ENCODE data around the gene PTH1R. TPM values are rescaled to one million over a fixed set of nuclear protein-coding genes. Genes with fewer than 3 reads are reported as not detected.

Gene PTH1R
- total RNA-seq, 2 donors from 2014 or later, result 1.4 to 1.7 TPM

DNA sequence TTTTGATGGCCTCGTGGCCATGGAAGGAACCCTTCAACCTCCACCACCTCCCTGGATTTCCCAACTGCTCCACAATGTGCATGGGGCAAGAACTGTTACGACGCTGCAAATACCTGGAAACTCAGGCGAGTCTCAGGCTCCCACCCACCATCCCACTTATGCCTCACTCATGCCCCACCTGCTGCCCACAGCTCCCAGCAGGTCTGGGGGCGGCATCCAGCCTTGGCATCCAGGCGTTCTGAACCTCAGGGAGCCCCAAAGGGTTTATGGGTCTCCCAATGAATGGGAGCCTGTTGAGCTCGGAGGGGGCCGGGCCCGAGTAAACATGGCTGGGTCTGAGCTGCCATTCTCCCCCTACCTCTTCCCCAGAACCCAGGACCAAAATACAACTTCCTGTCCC is 2.0 kb upstream of the PTH1R start:
- ATAC-seq (no peak), DNase-seq (no peak)
- intact Hi-C loops (cut with DNase I, micrococcal nuclease), result no loop called here

GRCh38 chr3:46876313-46877300 is 914 bp upstream of the PTH1R start:
- intact Hi-C loops (cut with DNase I, micrococcal nuclease), result no loop called here
- ATAC-seq (no peak), DNase-seq (no peak)

GRCh38 chr3:46878781-46879436 is 1.4 kb downstream of the PTH1R start:
- intact Hi-C loops (cut with DNase I, micrococcal nuclease), result no loop called here
- ATAC-seq (peak; percentile 40), DNase-seq (no peak)

- ATAC-seq, result no peak
- no peak for DNase-seq
- intact Hi-C loops (cut with DNase I, micrococcal nuclease), result no loop called here
Observed at GRCh38 chr3:46880884-46881595, 3.5 kb downstream of the PTH1R start.

DNA sequence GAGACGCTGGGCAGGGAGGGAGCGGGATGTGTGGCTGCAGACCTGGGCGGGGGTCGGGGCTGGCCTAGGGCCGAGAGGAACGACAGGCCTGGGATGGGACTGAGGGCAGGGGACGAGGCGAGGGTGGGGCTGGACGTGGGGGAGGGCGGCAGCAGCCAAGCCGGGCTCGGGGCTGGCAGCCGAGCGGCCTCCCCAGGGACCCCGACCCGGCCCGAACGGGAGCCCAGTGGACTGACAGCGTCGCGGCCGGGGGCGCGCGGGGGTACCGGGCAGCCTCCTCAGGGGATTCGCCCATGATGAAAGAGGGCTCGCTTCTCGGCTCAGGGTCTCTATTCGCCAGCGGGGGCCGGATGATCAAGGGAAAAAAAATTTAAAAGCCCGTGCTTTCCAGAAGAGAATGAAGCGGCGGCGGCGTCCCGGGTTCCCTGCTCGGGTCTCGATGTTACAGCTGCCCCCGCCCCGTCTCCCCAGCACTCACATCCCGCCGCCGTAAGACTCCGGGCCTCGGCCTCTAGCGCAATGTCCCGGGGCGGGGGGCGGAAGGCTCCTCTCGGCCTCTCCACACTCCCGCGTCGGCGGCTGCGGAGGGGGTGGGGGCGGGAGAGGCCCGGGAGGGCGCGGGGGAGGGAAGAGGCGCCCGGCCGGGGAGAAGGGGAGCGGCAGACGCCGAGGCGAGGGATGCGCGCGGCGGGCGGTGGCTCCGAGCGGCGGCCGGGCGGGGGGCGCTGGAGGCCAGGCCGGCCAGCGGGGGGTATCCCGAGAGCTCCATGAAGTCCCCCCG is 4.3 kb downstream of the PTH1R start:
- ATAC-seq (no peak), DNase-seq (no peak)
- intact Hi-C loops (cut with DNase I, micrococcal nuclease), result no loop called here

GRCh38 chr3:46882377-46883053 is 5.0 kb downstream of the PTH1R start:
- intact Hi-C loops (cut with DNase I, micrococcal nuclease), result no loop called here
- peak; percentile 40 for ATAC-seq
- no peak for DNase-seq

- ATAC-seq, result peak; percentile 67
- no peak for DNase-seq
- intact Hi-C loops (cut with DNase I, micrococcal nuclease), result no loop called here
Observed at GRCh38 chr3:46883054-46883829, 5.7 kb downstream of the PTH1R start.

GRCh38 chr3:46883830-46884185 is 6.3 kb downstream of the PTH1R start:
- intact Hi-C loops (cut with DNase I, micrococcal nuclease), result no loop called here
- no peak for DNase-seq
- no peak for ATAC-seq

GRCh38 chr3:46884427-46884826 is 6.9 kb downstream of the PTH1R start:
- ATAC-seq (no peak), DNase-seq (no peak)
- intact Hi-C loops (cut with DNase I, micrococcal nuclease), result no loop called here

GRCh38 chr3:46884929-46885328 is 7.4 kb downstream of the PTH1R start:
- no peak for ATAC-seq
- intact Hi-C loops (cut with DNase I, micrococcal nuclease), result no loop called here
- no peak for DNase-seq

DNA sequence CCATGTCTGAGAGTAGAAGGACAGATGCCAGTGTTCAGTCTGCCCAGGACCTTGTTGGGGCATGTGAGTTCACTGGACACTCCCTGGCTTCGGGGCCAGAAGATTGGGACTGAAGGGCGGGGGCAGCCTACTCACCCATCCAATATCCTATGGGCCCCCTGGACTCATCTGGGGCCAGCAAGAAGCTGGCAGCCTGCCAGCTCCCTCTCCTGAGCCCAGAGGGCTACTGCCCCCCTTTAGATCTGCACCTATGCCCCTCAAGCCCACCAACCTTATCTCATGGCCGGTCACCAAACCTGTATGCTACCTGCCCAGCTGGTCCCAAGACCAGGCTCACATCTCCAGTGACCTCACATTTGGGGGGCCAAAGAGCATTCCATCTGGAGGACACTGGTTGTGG is 8.1 kb downstream of the PTH1R start:
- DNase-seq (no peak), ATAC-seq (no peak)
- intact Hi-C loops (cut with DNase I, micrococcal nuclease), result no loop called here

GRCh38 chr3:46887980-46888494 is 10.5 kb downstream of the PTH1R start:
- DNase-seq (no peak), ATAC-seq (no peak)
- intact Hi-C loops (cut with DNase I, micrococcal nuclease), result no loop called here

- intact Hi-C loops (cut with DNase I, micrococcal nuclease), result no loop called here
- DNase-seq (no peak), ATAC-seq (no peak)
Observed at GRCh38 chr3:46888705-46889104, 11.2 kb downstream of the PTH1R start.

DNA sequence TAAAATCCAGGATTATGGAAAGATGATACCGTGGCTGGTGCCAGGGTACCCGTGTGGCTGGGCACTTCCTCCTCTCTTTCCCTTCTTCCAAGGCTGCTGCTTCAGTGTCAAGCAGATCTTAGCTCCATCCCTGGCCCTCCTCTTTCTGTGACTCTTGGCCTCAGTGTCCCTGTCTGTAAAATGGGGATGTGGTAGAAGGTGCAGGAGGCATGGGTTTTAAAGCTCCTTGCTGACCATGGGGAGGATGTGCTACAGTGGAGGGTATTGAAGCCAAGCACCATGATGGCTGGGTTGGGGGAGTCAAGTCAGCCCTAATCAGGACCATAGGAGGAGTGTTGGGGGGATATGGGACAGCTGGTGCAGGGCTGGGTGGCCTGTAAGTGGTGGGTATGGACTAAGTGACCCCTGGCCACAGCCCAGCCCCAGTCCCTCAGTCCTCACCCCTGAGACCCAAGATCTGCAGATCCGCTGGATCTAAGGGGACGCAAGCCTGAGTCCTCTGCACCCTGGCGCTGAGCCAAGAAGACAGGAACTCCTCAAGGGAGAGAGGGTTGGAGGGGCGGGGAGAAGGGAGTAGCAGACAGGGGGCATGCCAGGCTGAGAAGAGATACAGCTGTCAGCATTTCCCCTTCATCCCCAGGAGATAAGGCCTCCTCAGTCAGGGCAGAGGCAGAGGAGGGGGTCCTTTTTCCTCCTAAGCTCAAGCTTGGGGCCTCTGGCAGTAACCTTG is 12.0 kb downstream of the PTH1R start:
- intact Hi-C loops (cut with DNase I, micrococcal nuclease), result loop anchor here in 1 of 2 donors (5.0 kb wide), 1 partner anchor 182 kb away; no protein-coding TSS in a partner anchor
- DNase-seq (no peak), ATAC-seq (no peak)

DNA sequence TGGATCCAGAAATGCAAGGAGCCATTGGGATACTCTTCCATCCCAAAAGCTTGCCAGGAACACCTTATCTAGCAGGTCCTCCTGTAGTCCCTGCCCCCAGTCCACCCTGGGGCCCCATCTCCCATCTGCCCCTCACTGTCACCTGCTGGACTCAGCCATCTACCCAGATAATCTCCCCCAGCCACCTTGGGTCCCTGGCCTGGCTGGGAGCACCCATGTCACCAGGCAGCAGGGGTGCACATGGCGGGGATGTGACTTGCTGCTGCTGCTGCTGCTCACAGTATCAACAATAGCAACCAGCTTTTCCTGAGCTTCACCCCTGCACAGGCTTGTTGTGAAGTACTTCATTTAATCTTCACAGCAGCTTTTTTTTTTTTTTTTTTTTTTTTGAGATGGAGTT is 12.6 kb downstream of the PTH1R start:
- intact Hi-C loops (cut with DNase I, micrococcal nuclease), result loop anchor here in 1 of 2 donors (5.0 kb wide), 1 partner anchor 183 kb away; no protein-coding TSS in a partner anchor
- DNase-seq (no peak), ATAC-seq (no peak)

- ATAC-seq, result no peak
- DNase-seq, result no peak
- intact Hi-C loops (cut with DNase I, micrococcal nuclease), result loop anchor here in 1 of 2 donors (5.0 kb wide), 1 partner anchor 184 kb away; no protein-coding TSS in a partner anchor
Observed at GRCh38 chr3:46891132-46891531, 13.6 kb downstream of the PTH1R start.
